HFFc6 (cell line): ENCODE results near the gene ZNF862. TPM values are rescaled to one million over a fixed set of nuclear protein-coding genes. Genes with fewer than 3 reads are reported as not detected.

Experiments
- DNase-seq: peaks from one replicate; pipeline ENCODE4 v3.0.0-alpha.2; 2018
- H3K27ac Mint-ChIP-seq: 2 replicates; pipeline ENCODE4 v1.8.0; 2020; ENCODE audit warnings: mild to moderate bottlenecking, mixed read lengths
- H3K27me3 Mint-ChIP-seq: 2 replicates; pipeline ENCODE4 v1.8.0; 2021; ENCODE audit warnings: mild to moderate bottlenecking, moderate library complexity, mixed read lengths; ENCODE audit not compliant: insufficient read depth
- H3K36me3 Mint-ChIP-seq: 2 replicates; pipeline ENCODE4 v1.8.0; 2021; ENCODE audit warnings: low read depth, mixed read lengths
- H3K4me1 Mint-ChIP-seq: 2 replicates; pipeline ENCODE4 v1.8.0; 2020; ENCODE audit warnings: low read depth, mixed read lengths
- H3K4me3 Mint-ChIP-seq: 2 replicates; pipeline ENCODE4 v1.8.0; 2020; ENCODE audit warnings: mild to moderate bottlenecking, moderate library complexity, mixed read lengths
- H3K9me3 Mint-ChIP-seq: 2 replicates; pipeline ENCODE4 v1.8.0; 2020; ENCODE audit warnings: mild to moderate bottlenecking, mixed read lengths
- total RNA-seq, 6 experiments: library from RNA; stranded (reverse); fragmentation: NEBNext Ultra II Directional; extraction: Animal tissue kit (Norgen Biotek cat#: 25700); gene quantifications; 2 replicates in 1 of 6; 3 replicates in 5 of 6; pipeline ENCODE4 v1.2.3, GENCODE V29; 2021
- TF ChIP-seq, protein P1 (sequence below): fragments of 200-600 bp; sonication (generic); IDR thresholded peaks from 2 replicates; pipeline ENCODE4 v1.5.0; 2021; ENCODE audit warnings: antibody characterized with exemption, mild to moderate bottlenecking

The ZNF862 gene
- total RNA-seq, 6 experiments from 2014 or later: 5.2 to 8.2 (median 6.9) TPM

DNA sequence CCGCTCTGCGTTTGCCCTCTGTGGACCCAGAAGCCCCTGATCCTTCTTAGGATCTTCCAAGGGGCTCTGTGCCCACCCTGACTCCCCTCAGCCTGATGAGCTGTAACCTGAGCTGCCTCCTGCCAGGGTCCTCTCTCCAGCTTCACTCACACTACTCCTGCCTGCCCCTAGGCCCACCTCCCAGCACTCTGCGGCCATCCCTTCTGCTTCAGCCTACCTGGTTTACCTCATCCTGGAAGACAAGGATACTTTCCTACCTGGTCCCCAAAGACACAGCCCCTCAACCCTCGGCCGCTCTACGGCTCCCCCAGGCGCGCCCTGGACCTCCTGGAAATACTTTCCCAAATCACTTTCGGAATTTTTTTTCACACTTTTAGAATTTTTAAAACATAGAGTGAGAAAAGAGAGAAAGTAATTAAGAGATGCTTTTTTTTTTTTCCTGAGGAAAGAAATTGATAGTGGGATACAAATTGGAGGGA, 6.4 kb upstream of the ZNF862 start:
- Mint-ChIP-seq H3K9me3 (no peaks in the 10 kb centered on the region), H3K4me3 (no peak overlapping the region), H3K4me1 (no peaks in the 10 kb centered on the region), H3K27me3 (peaks cover 29% of the 10 kb centered on the region), H3K36me3 (no peaks in the 10 kb centered on the region), H3K27ac (no peak overlapping the region)
- TF ChIP-seq, protein P1, sequence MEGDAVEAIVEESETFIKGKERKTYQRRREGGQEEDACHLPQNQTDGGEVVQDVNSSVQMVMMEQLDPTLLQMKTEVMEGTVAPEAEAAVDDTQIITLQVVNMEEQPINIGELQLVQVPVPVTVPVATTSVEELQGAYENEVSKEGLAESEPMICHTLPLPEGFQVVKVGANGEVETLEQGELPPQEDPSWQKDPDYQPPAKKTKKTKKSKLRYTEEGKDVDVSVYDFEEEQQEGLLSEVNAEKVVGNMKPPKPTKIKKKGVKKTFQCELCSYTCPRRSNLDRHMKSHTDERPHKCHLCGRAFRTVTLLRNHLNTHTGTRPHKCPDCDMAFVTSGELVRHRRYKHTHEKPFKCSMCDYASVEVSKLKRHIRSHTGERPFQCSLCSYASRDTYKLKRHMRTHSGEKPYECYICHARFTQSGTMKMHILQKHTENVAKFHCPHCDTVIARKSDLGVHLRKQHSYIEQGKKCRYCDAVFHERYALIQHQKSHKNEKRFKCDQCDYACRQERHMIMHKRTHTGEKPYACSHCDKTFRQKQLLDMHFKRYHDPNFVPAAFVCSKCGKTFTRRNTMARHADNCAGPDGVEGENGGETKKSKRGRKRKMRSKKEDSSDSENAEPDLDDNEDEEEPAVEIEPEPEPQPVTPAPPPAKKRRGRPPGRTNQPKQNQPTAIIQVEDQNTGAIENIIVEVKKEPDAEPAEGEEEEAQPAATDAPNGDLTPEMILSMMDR: no peak
- DNase-seq: no peak

DNA sequence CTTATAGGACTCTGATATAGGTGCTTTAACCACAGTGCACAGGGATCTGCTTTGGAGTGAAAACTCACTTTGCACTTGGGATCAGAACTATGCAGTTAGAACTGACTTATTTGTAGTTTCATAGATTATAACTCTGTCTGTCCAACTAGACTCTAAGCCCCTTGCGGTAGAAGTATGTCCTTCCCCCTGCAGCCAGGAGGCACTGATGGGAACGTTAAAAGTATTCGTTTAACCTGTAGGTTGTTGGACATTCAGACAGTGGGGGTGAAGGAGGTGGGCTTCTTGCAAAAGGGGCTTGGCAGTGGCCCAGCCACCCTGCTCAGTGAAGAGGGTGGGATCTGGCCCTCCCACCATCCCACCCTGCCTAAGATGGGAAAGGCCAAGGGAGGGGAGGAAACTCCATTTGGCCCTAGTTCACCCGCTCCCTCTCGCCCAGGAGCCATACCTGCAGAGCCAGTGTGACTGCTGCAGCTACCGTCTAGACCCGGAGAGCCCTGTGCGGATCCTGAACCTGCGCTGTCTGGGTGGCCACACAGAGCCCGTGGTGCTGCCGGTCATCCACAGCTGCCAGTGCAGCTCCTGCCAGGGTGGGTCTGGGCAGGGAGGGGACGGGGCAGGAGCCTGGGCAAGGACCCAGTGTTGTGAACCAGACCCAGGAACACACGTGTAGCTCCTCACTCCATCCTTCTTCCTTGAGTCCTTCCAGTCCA, 5.7 kb upstream of the ZNF862 start:
- DNase-seq: no peak
- no peaks in the 10 kb centered on the region for H3K36me3 Mint-ChIP-seq
- H3K27me3 Mint-ChIP-seq: peaks cover 29% of the 10 kb centered on the region
- peaks cover under 1% of the 10 kb centered on the region for H3K4me1 Mint-ChIP-seq
- H3K9me3 Mint-ChIP-seq: no peaks in the 10 kb centered on the region
- no peak overlapping the region for H3K27ac Mint-ChIP-seq
- no peak overlapping the region for H3K4me3 Mint-ChIP-seq
- TF ChIP-seq, protein P1: no peak

DNA sequence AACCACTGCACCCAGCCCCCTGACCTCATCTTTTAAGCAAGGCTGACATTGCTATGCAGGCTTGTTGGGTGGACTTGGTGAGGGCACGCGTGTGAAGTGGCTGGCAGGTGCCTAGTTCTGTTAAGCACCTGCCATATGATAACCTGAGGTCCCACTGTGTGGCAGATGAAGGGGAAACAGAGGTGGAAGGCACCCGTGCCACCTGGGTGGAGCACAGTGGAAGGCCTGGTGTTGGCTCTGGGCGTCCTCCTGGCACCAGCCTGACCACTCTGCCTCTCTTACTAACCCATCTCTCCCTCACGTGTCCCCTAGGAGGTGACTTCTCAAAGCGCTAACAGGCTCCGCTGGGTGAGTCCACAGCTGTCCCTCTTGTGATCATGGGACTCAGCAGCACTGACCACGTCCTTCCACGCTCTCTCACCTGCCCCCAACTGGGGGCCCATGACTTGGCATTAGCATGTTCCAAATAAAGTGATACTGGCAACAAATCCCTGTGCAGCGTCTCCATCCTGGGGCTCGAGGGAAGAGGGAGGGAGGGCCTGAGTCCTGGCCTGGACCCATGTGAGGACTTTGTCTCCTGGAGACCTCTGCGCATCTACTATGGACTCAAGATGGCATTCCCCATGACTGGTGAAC, 4.6 kb upstream of the ZNF862 start:
- Mint-ChIP-seq H3K9me3 (no peaks in the 10 kb centered on the region), H3K27me3 (peaks cover 27% of the 10 kb centered on the region), H3K4me1 (peaks cover 7% of the 10 kb centered on the region), H3K36me3 (no peaks in the 10 kb centered on the region), H3K4me3 (no peak overlapping the region), H3K27ac (no peak overlapping the region)
- TF ChIP-seq, protein P1: no peak
- no peak for DNase-seq

DNA sequence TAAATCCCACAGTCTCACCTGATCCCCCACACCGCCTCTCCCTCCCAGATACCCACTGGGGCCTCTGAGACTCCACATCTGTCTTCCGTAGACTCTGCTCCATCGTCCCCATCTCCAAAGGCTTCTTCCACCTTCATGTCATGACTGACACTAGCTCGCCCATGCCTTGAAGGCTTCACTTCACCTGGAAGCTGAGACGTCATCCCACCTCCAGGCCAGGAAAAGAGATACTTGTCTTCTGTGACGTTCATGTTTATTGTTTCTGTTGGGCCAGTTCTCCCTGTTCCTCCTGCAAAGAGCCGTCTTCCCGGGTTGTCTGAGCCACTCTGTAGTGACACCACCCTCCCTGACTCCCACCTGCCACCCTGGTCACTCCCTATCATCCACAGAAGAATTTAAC, 3.6 kb upstream of the ZNF862 start:
- Mint-ChIP-seq H3K27ac (no peak overlapping the region), H3K9me3 (no peaks in the 10 kb centered on the region), H3K36me3 (peaks cover 4% of the 10 kb centered on the region; the same call in 1 of the 2 replicates), H3K4me3 (no peak overlapping the region), H3K4me1 (peaks cover 15% of the 10 kb centered on the region), H3K27me3 (peaks cover 27% of the 10 kb centered on the region)
- TF ChIP-seq, protein P1: no peak
- no peak for DNase-seq

DNA sequence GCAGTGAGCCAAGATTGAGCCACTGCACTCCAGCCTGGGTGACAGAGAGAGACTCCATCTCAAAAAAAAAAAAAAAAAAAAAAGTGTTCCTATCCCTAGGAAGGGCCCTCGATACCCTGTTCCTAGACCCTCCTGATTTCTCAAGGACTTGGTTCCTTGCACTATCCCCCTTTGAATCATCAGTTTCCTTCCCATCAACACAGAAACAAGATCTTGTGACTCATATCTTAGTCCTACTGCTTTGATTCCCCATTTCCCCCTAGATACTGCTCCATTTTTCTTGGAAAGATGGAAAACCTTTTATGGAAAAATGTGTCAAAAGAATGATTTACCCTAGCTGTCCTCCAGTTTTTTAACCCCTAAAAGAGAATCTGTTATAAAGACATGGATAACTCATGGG, 1.7 kb upstream of the ZNF862 start:
- no peak overlapping the region for H3K27ac Mint-ChIP-seq
- peaks cover 17% of the 10 kb centered on the region for H3K4me1 Mint-ChIP-seq
- no peak for DNase-seq
- H3K27me3 Mint-ChIP-seq: peaks cover 25% of the 10 kb centered on the region
- TF ChIP-seq, protein P1: no peak
- H3K9me3 Mint-ChIP-seq: no peaks in the 10 kb centered on the region
- H3K36me3 Mint-ChIP-seq: peaks cover 5% of the 10 kb centered on the region; the same call in 1 of the 2 replicates
- no peak overlapping the region for H3K4me3 Mint-ChIP-seq
